GM18498 (cell line): Measurements from ENCODE around the gene NFAM1.

Experiments
- ATAC-seq: cut with Tn5 transposase; IDR thresholded peaks from one replicate; pipeline ENCODE4 v1.9.1; 2021; ENCODE audit warnings: mild to moderate bottlenecking, moderate library complexity; ENCODE audit not compliant: unreplicated experiment

The NFAM1 gene

GRCh38 chr22:42439821-42440674 lies 7.8 kb upstream of the NFAM1 start:
- no peak for ATAC-seq

- no peak for ATAC-seq
Measured at GRCh38 chr22:42439021-42439567, 6.9 kb upstream of the NFAM1 start.

GRCh38 chr22:42438293-42438650 lies 6.1 kb upstream of the NFAM1 start:
- no peak for ATAC-seq

DNA sequence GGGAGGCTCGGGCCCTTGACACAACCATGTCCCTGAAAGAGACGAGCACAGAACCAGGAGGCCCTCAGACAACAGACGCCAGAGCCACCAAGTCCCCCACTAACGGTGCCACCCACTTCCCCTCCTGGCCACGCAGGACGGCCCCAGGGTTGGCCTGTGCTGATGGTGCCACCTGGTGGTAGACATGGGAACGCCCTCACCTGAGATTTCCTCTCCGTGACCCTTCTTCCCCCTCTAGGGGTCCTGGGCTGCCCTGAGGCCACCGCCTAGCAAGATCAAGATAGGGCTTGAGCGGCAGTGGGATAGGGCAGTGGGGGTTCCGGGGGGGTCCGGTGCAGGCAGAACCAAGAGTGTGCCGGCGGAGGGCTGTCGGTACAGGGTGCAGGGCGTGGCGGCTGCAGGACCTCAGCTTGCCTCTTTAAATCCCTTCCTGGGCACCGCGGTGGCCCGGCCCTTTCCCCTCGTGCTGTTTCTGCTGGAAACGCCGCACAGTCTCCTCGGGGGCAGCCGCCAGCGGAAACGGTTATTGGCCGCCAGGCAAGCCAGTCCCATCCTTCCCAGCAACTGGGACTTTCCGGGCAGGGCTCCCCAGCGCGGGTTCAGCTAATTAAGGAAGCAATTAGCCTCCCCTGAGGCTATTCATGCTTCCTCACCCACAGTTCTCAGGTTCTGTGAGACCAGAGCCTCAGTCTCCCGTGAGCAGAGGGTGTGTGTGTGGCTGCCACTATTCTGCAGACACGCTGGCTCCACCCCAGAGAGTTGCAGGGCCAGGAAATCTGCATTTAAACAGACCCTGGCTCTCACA lies 5.5 kb upstream of the NFAM1 start:
- ATAC-seq: peak; percentile 79

DNA sequence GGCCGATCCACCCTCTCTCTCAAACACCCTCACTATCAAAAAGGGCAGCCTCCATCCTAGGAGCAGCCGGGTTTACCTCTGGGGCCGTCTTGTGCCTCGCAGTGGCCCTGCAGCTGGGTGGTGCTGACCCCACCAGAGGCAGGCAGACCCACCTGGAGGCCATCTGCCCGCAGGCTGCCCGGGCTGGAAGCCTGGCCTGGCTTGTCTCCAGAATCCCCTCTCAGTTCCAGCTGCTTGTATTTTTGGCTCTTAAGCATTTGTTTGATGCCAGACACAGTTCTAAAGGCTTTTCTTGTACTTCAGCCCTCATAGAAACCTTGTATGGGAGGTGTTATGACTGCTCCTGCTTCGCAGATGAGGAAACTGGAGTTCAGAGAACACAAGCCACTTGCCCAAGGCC lies 4.2 kb upstream of the NFAM1 start:
- ATAC-seq: no peak

GRCh38 chr22:42434748-42435425 lies 2.7 kb upstream of the NFAM1 start:
- no peak for ATAC-seq

GRCh38 chr22:42433754-42434682 lies 1.8 kb upstream of the NFAM1 start:
- ATAC-seq: no peak

DNA sequence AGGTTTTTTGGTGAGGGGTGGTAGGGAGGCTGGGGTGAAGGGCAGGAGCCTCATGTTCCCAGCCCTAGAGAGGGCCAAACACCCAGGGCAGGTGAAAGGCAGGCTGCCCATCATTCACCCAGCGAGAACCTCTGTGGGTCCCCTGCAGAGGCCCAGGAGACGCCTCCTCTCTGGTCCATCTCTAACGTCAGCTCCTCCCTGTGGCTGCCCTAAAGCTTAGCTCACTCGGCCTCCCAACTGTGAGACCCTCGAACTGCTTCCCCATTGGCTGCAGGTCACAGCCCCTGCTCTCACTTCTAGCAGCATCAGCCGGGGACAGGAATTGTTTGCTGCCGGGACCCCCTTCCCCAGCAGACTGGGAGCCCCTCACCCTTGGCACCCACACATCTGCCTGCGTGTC lies 615 bp upstream of the NFAM1 start:
- no peak for ATAC-seq

DNA sequence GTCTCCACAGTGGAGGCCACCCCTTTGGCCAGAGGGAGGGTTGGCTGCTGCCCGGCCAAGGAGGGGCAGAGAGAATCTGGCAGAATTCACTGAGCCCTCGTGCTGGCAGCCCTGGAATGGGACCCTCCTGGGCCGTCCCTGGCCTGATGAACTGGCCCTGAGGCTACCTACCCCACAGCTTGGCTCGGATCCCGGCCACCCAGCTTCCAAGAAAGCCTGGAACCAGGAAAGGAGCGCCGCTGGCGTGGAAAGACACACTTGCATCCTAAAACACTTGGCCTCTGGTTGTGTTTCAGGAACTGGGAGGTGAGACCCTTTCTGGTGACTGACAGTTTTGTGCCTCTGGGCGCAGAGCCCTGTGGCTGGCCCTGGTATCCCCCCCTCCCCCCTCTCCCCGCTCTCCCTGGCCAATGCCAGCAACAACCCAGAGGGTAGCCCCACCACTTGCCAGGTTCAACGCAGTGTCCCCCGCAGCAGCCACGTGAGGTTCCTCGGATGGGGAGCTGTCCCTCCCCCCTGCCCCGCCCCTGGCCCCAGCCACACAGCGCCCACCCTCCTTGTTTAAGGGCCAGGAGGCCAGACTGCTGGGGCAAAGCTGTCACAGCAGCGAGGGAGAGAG lies 693 bp downstream of the NFAM1 start:
- ATAC-seq: no peak

DNA sequence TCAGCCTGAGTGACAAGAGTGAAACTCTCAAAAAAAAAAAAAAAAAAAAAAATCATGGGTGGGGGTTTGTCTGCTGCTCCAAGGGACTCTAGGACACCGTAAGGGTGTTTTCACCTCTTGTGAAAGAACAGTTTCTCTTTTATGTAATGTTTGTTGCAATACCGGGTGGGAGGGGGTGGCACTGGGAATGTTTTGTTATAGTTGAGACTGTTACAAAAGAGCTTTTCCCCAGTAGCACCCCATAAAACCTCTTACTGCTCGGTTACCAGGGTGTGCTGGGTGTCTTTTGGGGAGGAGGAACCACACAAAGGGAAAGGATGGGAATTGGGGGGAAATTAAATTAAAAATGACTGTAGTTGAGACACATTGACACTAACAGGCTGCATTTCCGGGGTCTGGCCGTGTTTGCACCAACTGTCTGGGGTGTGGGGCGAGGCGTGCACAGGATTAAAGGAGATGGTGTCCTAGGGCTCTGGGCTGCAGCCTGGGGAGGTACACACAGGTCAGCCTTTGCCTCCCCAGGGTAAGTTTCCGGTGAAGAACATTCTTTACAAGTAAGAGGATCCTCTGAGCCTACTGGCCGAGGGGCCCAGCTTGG lies 1.6 kb downstream of the NFAM1 start:
- no peak for ATAC-seq

DNA sequence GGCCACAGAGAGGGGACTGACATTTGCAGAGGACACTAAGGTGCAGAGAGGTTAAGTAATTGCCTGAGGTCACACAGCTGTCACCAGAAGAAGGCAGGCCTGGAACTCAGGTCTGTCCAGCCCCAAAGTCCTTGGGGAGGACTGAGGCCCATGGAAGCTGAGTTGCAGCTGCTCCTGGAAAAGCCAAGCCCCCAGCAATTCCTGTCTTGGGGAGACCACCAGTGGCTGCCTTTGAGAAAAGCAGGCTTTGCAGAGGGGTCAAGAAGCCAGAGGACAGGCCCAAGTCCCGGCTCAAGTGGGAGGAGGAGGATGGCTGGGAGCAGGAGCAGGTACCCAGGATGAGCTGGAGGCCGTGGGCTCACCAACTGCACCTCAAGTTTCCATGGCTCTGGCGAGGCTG lies 3.4 kb downstream of the NFAM1 start:
- no peak for ATAC-seq

GRCh38 chr22:42428025-42428424 lies 4.2 kb downstream of the NFAM1 start:
- ATAC-seq: no peak

- ATAC-seq: no peak
Measured at GRCh38 chr22:42427167-42427566, 5.0 kb downstream of the NFAM1 start.

DNA sequence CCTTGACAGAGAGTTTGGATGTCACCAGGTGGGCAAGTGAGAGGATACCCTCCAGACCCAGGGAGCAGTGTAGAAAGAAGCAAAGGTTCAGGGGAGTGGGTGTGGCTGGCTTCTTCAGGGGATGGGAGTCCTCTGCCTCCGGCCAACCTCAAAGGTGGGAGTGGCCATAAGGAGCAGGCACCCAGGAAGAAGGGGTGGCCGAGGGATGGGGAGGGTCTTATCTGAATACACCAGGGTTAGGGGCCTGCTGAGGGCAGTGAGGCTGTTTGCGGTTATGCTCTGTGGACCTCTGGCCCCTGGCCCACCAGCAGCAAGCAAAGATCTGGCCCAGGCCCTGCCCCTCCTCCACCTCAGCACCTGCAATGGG lies 6.2 kb downstream of the NFAM1 start:
- ATAC-seq: no peak

GRCh38 chr22:42425337-42425988 lies 6.7 kb downstream of the NFAM1 start:
- no peak for ATAC-seq

GRCh38 chr22:42419243-42419881 lies 12.8 kb downstream of the NFAM1 start:
- no peak for ATAC-seq

GRCh38 chr22:42418811-42419242 lies 13.4 kb downstream of the NFAM1 start:
- no peak for ATAC-seq

- no peak for ATAC-seq
Measured at GRCh38 chr22:42417645-42418305, 14.4 kb downstream of the NFAM1 start.
